Endothelial cell of umbilical vein (primary cell): ENCODE data around the gene SLC43A1.

Experiments used
- CTCF ChIP-seq, 2 donors: IDR thresholded peaks; 1 replicate in 1 of 2; 2 replicates in 1 of 2; pipeline ENCODE4 v1.5.1; 2011; ENCODE audit warnings: low read length in 2 of 2, mild to moderate bottlenecking in 2 of 2, moderate library complexity in 2 of 2, control low read depth in 1 of 2, inconsistent platforms in 1 of 2, low read depth in 1 of 2; ENCODE audit not compliant: insufficient read depth in 1 of 2; ENCODE audit errors: extremely low read depth in 1 of 2
- EZH2 ChIP-seq: IDR thresholded peaks from 2 replicates; pipeline ENCODE4 v1.6.1; 2012; ENCODE audit warnings: borderline replicate concordance, low read depth, mild to moderate bottlenecking, moderate library complexity, low read length, inconsistent platforms; ENCODE audit not compliant: severe bottlenecking
- MAX ChIP-seq: IDR thresholded peaks from 2 replicates; pipeline ENCODE4 v1.6.1; 2011; ENCODE audit not compliant: insufficient read depth, insufficient read length
- MYC ChIP-seq: IDR thresholded peaks from one replicate; pipeline ENCODE4 v1.6.1; 2011; ENCODE audit warnings: mild to moderate bottlenecking, low read depth, low read length
- POLR2A ChIP-seq: IDR thresholded peaks from 2 replicates; pipeline ENCODE4 v1.6.1; 2012; ENCODE audit warnings: low read depth, mild to moderate bottlenecking, control low read depth, low read length
- POLR2AphosphoS5 ChIP-seq: IDR thresholded peaks from 2 replicates; pipeline ENCODE4 v1.6.1; 2012; ENCODE audit warnings: low read depth, mild to moderate bottlenecking, control low read depth, low read length, moderate library complexity; ENCODE audit not compliant: insufficient read depth

GRCh38 chr11:57466680-57467079 is 48.8 kb downstream of the SLC43A1 start:
- TF ChIP-seq POLR2AphosphoS5 (no peak), CTCF (IDR thresholded peaks at IDR 0.05; ENCODE audit: extremely low read depth in 1 of 2, insufficient read depth in 1 of 2, low read depth in 1 of 2, low read length in 2 of 2) (no peak), EZH2 (no peak), MAX (no peak), POLR2A (no peak), MYC (no peak)
